AG09319 (cell line): ENCODE results near the gene LARP4B.

Source experiments
- DNase-seq: peaks from one replicate; pipeline ENCODE4 v3.0.0-alpha.2; 2010; ENCODE audit warnings: low read depth; ENCODE audit errors: extremely low read depth
- CTCF ChIP-seq: IDR thresholded peaks from 2 replicates; pipeline ENCODE4 v1.5.1; 2011; ENCODE audit warnings: low read depth, mild to moderate bottlenecking, inconsistent platforms, low read length, moderate library complexity

Gene LARP4B

GRCh38 chr10:761376-761775, 170.1 kb downstream of the LARP4B start:
- TF ChIP-seq CTCF: no peak
- no peak for DNase-seq

GRCh38 chr10:760622-761021, 170.9 kb downstream of the LARP4B start:
- no peak for DNase-seq
- TF ChIP-seq CTCF: no peak

- no peak for DNase-seq
- no peak for TF ChIP-seq CTCF
Measured at GRCh38 chr10:759898-760477, 171.5 kb downstream of the LARP4B start.
